ENCODE data around the gene AKR1C1.
"Not testable (repeated sequence)": the region's sequence is repeated elsewhere in the genome, so short reads cannot be mapped to it uniquely, and the experiment has no call there.

DNA sequence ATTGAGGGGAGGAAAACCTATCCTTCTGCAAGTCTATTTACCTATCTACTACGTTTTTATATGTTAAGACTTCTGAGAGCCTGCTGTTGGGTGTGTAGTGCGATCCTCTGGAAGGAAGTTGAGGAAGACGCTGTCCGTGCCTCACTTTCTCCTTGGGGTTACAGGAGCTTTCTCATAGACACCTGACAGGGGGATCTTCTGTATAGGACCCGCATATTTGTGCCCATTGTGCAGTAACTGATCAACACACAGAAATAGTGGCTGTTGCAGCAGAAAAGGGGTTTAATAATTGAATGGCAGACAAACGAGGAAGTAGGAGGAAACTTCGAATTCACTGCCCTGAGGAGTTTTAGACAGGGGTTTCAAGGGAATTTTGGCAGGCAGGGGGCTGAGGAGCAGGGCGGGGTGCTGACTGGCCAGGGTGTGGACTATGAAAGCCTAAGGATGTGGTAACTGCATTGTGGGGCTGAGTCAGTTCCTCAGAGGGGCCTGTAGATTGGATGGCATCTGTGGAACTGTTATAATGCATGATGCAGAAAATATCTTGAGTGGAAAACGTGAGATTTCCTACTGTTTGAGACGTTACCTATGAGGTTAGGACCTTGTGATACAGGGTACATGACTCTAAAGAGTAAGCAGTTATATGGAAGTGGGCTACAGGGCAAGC lies 58.5 kb downstream of the AKR1C1 start:
- TF ChIP-seq CTBP1 (IDR thresholded peaks at IDR 0.05; ENCODE audit: borderline replicate concordance); SP1 (IDR thresholded peaks at IDR 0.05); TARDBP (IDR thresholded peaks at IDR 0.05); ELF4 (IDR thresholded peaks at IDR 0.05): not testable (repeated sequence)

Measured in HEK293T (cell line).